Measurements from ENCODE around the gene IL34. TPM values are rescaled to one million over a fixed set of nuclear protein-coding genes. Genes with fewer than 3 reads are reported as not detected.
A peak's percentile ranks its signal among the peaks of the same experiment; 100 is the strongest.

The IL34 gene
- total and polyA plus RNA-seq, 2 of the 13 experiments (the other 11 are each of a cell fraction or from before 2014, with no cell fraction given): 1.2 to 1.3 TPM

DNA sequence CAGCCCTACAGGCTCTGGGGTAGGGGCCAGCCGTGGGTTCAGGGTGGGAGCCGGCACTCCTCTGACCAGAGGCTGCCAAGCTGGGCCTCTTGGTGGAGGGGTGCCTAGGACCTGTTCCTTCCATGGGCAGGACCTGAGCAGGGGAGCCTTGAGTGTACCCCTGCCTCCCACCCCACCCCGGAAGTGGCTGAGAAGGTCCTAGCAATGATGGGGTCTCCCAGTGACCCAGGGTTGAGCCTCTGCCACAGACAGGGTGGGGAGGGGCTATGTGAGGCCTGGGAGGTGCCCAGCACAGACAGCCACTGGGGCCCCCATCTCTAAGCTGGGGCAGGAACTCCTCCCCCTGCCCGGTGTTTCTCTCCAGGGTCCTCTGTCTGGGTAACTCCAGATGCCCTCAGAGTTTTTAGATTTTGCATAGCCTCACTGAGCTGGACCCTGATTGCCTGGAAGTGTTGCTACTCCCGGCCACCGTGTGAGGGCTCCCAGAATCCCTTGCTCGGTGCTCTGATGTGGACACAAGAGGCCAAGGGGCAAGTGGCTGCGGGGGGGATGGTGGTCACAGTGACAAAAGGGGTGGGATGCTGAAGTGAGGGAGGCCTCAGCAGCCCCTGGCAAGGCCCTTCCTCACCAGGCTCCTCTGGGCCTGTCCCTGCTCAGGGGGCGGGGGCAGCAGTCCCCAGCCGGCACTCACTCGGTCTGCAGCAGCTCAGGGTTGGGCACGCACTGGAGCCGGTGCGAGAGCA lies 45.9 kb downstream of the IL34 start (continued):
- TF ChIP-seq, protein P1, sequence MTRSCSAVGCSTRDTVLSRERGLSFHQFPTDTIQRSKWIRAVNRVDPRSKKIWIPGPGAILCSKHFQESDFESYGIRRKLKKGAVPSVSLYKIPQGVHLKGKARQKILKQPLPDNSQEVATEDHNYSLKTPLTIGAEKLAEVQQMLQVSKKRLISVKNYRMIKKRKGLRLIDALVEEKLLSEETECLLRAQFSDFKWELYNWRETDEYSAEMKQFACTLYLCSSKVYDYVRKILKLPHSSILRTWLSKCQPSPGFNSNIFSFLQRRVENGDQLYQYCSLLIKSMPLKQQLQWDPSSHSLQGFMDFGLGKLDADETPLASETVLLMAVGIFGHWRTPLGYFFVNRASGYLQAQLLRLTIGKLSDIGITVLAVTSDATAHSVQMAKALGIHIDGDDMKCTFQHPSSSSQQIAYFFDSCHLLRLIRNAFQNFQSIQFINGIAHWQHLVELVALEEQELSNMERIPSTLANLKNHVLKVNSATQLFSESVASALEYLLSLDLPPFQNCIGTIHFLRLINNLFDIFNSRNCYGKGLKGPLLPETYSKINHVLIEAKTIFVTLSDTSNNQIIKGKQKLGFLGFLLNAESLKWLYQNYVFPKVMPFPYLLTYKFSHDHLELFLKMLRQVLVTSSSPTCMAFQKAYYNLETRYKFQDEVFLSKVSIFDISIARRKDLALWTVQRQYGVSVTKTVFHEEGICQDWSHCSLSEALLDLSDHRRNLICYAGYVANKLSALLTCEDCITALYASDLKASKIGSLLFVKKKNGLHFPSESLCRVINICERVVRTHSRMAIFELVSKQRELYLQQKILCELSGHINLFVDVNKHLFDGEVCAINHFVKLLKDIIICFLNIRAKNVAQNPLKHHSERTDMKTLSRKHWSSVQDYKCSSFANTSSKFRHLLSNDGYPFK (CRISPR knock-in tag; IDR thresholded peaks at IDR 0.05; ENCODE audit: borderline replicate concordance): no peak
- no peak for TF ChIP-seq SRSF4 (IDR thresholded peaks at IDR 0.05; ENCODE audit: low read depth, low read length, poor library complexity, severe bottlenecking)
- TF ChIP-seq THAP11 (CRISPR knock-in tag; IDR thresholded peaks at IDR 0.05): no peak
- no peak for TF ChIP-seq NCOA5 (CRISPR knock-in tag; IDR thresholded peaks at IDR 0.05)
- TF ChIP-seq SRSF9 (IDR thresholded peaks at IDR 0.05; ENCODE audit: borderline replicate concordance, insufficient read depth, low read depth, low read length, poor library complexity, severe bottlenecking): no peak
- no peak for TF ChIP-seq SCMH1 (CRISPR knock-in tag; IDR thresholded peaks at IDR 0.05; ENCODE audit: borderline replicate concordance)
- TF ChIP-seq RFXANK (CRISPR knock-in tag; IDR thresholded peaks at IDR 0.05): no peak
- TF ChIP-seq, protein P2, sequence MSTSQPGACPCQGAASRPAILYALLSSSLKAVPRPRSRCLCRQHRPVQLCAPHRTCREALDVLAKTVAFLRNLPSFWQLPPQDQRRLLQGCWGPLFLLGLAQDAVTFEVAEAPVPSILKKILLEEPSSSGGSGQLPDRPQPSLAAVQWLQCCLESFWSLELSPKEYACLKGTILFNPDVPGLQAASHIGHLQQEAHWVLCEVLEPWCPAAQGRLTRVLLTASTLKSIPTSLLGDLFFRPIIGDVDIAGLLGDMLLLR (CRISPR knock-in tag; IDR thresholded peaks at IDR 0.05): no peak
- TF ChIP-seq PHF20 (CRISPR knock-in tag; IDR thresholded peaks at IDR 0.05): no peak
- TF ChIP-seq MTA1 (CRISPR knock-in tag; IDR thresholded peaks at IDR 0.05; ENCODE audit: borderline replicate concordance): no peak
- no peak for TF ChIP-seq MTF2 (CRISPR knock-in tag; IDR thresholded peaks at IDR 0.05; ENCODE audit: borderline replicate concordance)
- TF ChIP-seq FOXA1 (IDR thresholded peaks at IDR 0.05): no peak
- TF ChIP-seq FOXA1 (CRISPR knock-in tag; IDR thresholded peaks at IDR 0.05): peak; percentile 28; the same call in 1 of the 2 replicates
- TF ChIP-seq RORA (CRISPR knock-in tag; IDR thresholded peaks at IDR 0.05): no peak
- 0 out of 2 replicates have a peak, but pooled peaks have one; percentile 13 for TF ChIP-seq ZNF788 (CRISPR knock-in tag; IDR thresholded peaks at IDR 0.05; ENCODE audit: borderline replicate concordance)
- TF ChIP-seq ZNF577 (CRISPR knock-in tag; IDR thresholded peaks at IDR 0.05; ENCODE audit: borderline replicate concordance, low read depth): no peak
- TF ChIP-seq, protein P3, sequence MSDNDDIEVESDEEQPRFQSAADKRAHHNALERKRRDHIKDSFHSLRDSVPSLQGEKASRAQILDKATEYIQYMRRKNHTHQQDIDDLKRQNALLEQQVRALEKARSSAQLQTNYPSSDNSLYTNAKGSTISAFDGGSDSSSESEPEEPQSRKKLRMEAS (IDR thresholded peaks at IDR 0.05): peak; percentile 16; the same call in 1 of the 2 replicates
- no peak for TF ChIP-seq ZNF891 (CRISPR knock-in tag; IDR thresholded peaks at IDR 0.05)
- TF ChIP-seq ZFP1 (CRISPR knock-in tag; IDR thresholded peaks at IDR 0.05): no peak
